B cell (primary cell): ENCODE results near the gene SKP1. TPM values are rescaled to one million over a fixed set of nuclear protein-coding genes. Genes with fewer than 3 reads are reported as not detected.
"Not testable (repeated sequence)": the region's sequence is repeated elsewhere in the genome, so short reads cannot be mapped to it uniquely, and the experiment has no call there.

Experiments used
- ATAC-seq: fragments of 200-7000 bp; cut with Tn5 transposase; one replicate; pipeline ENCODE4 v1.10.0; 2021; ENCODE audit warnings: low read depth, mild to moderate bottlenecking, moderate number of reproducible peaks, moderate library complexity
- CTCF ChIA-PET: fragments of 350-600 bp; sonication (Branson Sonifier 250); formaldehyde crosslinking; loops from one replicate; lab custom pipeline; 2021; ENCODE audit warnings: antibody characterized with exemption, inconsistent platforms; lab: Charles Lee
- POLR2A ChIA-PET: fragments of 350-600 bp; sonication (Branson Sonifier 250); formaldehyde crosslinking; loops from one replicate; lab custom pipeline; 2021; ENCODE audit warnings: antibody characterized with exemption; lab: Charles Lee
- DNase-seq: peaks from one replicate; pipeline ENCODE4 v3.0.0; 2013
- H2AFZ ChIP-seq: 2 replicates; pipeline ENCODE4 v1.6.1; 2012; ENCODE audit warnings: mild to moderate bottlenecking, low read depth, low read length; ENCODE audit not compliant: insufficient read depth, poor library complexity, severe bottlenecking
- H3K27ac ChIP-seq, 2 donors: 1 replicate in 1 of 2; 2 replicates in 1 of 2; pipeline ENCODE4 v1.5.1; 2012 to 2013; ENCODE audit warnings: low read length in 2 of 2, mild to moderate bottlenecking in 2 of 2, moderate library complexity in 1 of 2
- H3K27me3 ChIP-seq, 4 experiments: fragments of 200-600 bp in 1 of 4; sonication (generic) in 1 of 4; replicated peaks in 1 of 4; 1 replicate in 2 of 4; 2 replicates in 2 of 4; pipeline versions ENCODE4 v1.6.1 to v1.7.0; 2013 to 2016; ENCODE audit warnings: low read length in 3 of 4, mild to moderate bottlenecking in 2 of 4, mixed read lengths in 1 of 4, moderate library complexity in 1 of 4; ENCODE audit not compliant: insufficient read depth in 4 of 4, control insufficient read depth in 3 of 4; ENCODE audit errors: control extremely low read depth in 1 of 4
- H3K36me3 ChIP-seq, 2 experiments: replicated peaks in 1 of 2; 1 replicate in 1 of 2; 2 replicates in 1 of 2; pipeline versions ENCODE4 v1.6.1 to v1.7.1; 2013; ENCODE audit warnings: low read length in 1 of 2; ENCODE audit not compliant: insufficient read depth in 2 of 2, control insufficient read depth in 1 of 2; ENCODE audit errors: control extremely low read depth in 1 of 2, extremely low read depth in 1 of 2
- H3K4me1 ChIP-seq, 2 donors: fragments of 200-600 bp in 1 of 2; sonication (generic) in 1 of 2; 1 replicate in 1 of 2; 2 replicates in 1 of 2; pipeline versions ENCODE4 v1.5.1 to v1.6.1; 2013 to 2017; ENCODE audit warnings: low read length in 2 of 2; ENCODE audit not compliant: control insufficient read depth in 2 of 2, insufficient read depth in 2 of 2
- H3K4me2 ChIP-seq: replicated peaks from 2 replicates; pipeline ENCODE3; 2012; ENCODE audit warnings: mild to moderate bottlenecking, low read depth, low read length; ENCODE audit not compliant: poor library complexity, severe bottlenecking
- H3K4me3 ChIP-seq, 5 experiments: fragments of 200-600 bp in 1 of 5; sonication (generic) in 1 of 5; 1 replicate in 3 of 5; 2 replicates in 2 of 5; pipeline versions ENCODE4 v1.5.1 to v1.7.0; 2011 to 2016; ENCODE audit warnings: low read length in 4 of 5, mild to moderate bottlenecking in 4 of 5, low read depth in 2 of 5, control low read depth in 1 of 5, moderate library complexity in 1 of 5; ENCODE audit not compliant: insufficient read depth in 1 of 5; ENCODE audit errors: control extremely low read depth in 1 of 5, extremely low read depth in 1 of 5
- H3K79me2 ChIP-seq: fragments of 200-600 bp; sonication (generic); one replicate; pipeline ENCODE4 v1.6.0; 2016; ENCODE audit warnings: low read length; ENCODE audit not compliant: control insufficient read depth, insufficient read depth
- H3K9ac ChIP-seq: fragments of 200-600 bp; sonication (generic); 2 replicates; pipeline ENCODE4 v1.6.1; 2017; ENCODE audit warnings: mild to moderate bottlenecking, low read length, moderate library complexity
- H3K9me3 ChIP-seq, 3 donors: one replicate each; pipeline versions ENCODE4 v1.6.1 to v1.7.1; 2013; ENCODE audit warnings: low read length in 2 of 3; ENCODE audit not compliant: control insufficient read depth in 2 of 3, insufficient read depth in 1 of 3; ENCODE audit errors: control extremely low read depth in 1 of 3
- H4K20me1 ChIP-seq: 2 replicates; pipeline ENCODE4 v1.6.0; 2012; ENCODE audit warnings: mild to moderate bottlenecking, low read length; ENCODE audit not compliant: insufficient read depth, control insufficient read depth, poor library complexity, severe bottlenecking
- H3K27ac Mint-ChIP-seq: one replicate; pipeline ENCODE4 v1.8.0; 2021; ENCODE audit warnings: mixed read lengths
- H3K27me3 Mint-ChIP-seq: one replicate; pipeline ENCODE4 v1.8.0; 2021; ENCODE audit warnings: mixed read lengths
- H3K4me1 Mint-ChIP-seq: one replicate; pipeline ENCODE4 v1.8.0; 2021; ENCODE audit warnings: mixed read lengths
- H3K4me3 Mint-ChIP-seq: one replicate; pipeline ENCODE4 v1.8.0; 2021; ENCODE audit warnings: mixed read lengths
- H3K9me3 Mint-ChIP-seq: one replicate; pipeline ENCODE4 v1.8.0; 2022; ENCODE audit warnings: mixed read lengths; ENCODE audit not compliant: insufficient read depth
- EZH2 ChIP-seq: IDR thresholded peaks from 2 replicates; pipeline ENCODE4 v1.6.1; 2012; ENCODE audit warnings: borderline replicate concordance, low read depth, mild to moderate bottlenecking, moderate library complexity, low read length; ENCODE audit not compliant: insufficient read depth, poor library complexity, severe bottlenecking
- WGBS: methylation state at CpG from one replicate; pipeline ENCODE4 v1.1.5; 2013; ENCODE audit warnings: missing lambda C conversion rate; ENCODE audit not compliant: insufficient coverage; 5-methylcytosine and 5-hydroxymethylcytosine counted together
- intact Hi-C: fragments of 100-400 bp; cut with micrococcal nuclease; formaldehyde crosslinking; loops from one replicate; pipeline ENCODE4 v1.10.0; 2022
- polyA plus RNA-seq: library from polyadenylated mRNA; depleted of rRNA; stranded (reverse); fragments of >200 nt; gene quantifications from 2 replicates; pipeline ENCODE4 v1.2.3, GENCODE V29; 2012
- total RNA-seq, 2 donors: library from RNA; stranded (reverse); fragments of 120-200 nt in 1 of 2; gene quantifications; 1 replicate in 1 of 2; 2 replicates in 1 of 2; pipeline versions ENCODE4 v1.2.3 to v1.2.4, GENCODE V29; 2013 to 2022

The SKP1 gene
- total and polyA plus RNA-seq, 2 donors (not counting 1 experiment from before 2014, with no cell fraction given): 108 to 186 TPM

DNA sequence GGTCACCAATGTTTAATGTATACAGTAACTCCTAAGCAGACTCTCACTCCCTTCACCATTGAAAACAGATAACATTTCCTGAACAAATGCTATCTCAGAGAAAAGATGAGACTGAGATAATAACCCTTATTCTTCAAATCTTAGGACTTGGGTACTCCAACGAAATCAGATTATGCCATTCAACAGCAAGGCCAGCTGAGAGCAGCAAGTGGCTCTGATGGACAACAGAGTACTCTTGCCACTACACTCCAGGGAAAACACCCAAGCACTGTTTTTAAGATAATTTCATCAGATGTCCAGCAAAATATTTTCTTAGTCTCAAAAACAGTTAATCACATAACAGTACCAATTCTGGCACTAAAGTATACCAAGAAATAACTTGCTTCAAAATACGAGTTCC lies 39.0 kb upstream of the SKP1 start:
- H3K27ac Mint-ChIP-seq: no peak overlapping the region
- intact Hi-C loops: no loop called here
- peaks cover 32 to 36% of the 10 kb centered on the region in 2 donors for H3K4me1 ChIP-seq

DNA sequence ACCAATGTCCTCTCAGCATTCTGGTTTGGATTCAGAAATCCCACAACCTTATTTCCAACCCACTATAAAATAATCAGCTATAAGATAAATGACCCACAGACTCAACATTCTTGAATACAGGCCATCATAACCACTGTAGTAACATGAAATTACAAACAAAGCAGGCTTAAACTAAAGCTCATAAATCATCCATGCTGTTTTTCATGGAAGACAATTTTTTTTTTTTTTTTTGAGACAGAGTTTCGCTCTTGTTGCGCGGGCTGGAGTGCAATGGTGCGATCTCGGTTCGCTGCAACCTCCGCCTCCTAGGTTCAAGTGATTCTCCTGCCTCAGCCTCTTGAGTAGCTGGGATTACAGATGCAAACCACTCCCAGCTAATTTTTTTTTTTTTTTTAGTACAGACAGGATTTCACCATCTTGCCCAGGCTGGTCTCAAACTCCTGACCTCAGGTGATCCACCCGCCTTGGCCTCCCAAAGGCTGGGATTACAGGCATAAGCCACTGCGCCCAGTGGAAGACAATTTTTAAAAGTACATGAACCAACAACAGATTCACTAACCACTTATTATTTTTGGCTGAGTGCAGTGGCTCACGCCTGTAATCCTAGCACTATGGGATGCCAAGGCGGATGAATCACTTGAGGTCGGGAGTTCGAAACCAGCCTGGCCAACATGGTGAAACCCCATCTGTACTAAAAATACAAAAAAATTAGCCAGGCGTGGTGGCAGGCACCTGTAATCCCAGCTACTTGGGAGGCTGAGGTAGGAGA lies 34.7 kb upstream of the SKP1 start:
- H3K27me3 Mint-ChIP-seq, H3K4me3 ChIP-seq, H3K36me3 ChIP-seq, DNase-seq, H3K4me2 ChIP-seq, H3K4me3 Mint-ChIP-seq, H3K27me3 ChIP-seq, intact Hi-C loops, H3K9me3 ChIP-seq, H3K9me3 Mint-ChIP-seq, H3K9ac ChIP-seq, H3K27ac Mint-ChIP-seq, ATAC-seq, H3K27ac ChIP-seq, H2AFZ ChIP-seq: not testable (repeated sequence)
- H3K79me2 ChIP-seq: peaks cover 100% of the 10 kb centered on the region
- H4K20me1 ChIP-seq: peaks cover 99% of the 10 kb centered on the region
- peaks cover 19 to 24% of the 10 kb centered on the region in 2 donors for H3K4me1 ChIP-seq
- ChIA-PET CTCF (interaction anchor here (0.7 to 1.2 kb wide), 4 partner anchors 14 to 1615 kb away, joined by 3 to 6 read pairs (median 4); partner anchors contain the start of gene PPP2CA), POLR2A (interaction anchor here (0.6 to 0.7 kb wide), 2 partner anchors 76 to 86 kb away, joined by 3 to 5 read pairs; no protein-coding TSS in a partner anchor)
- 97% methylated on average over 11 of the region's 14 CpGs for WGBS
- peaks cover 65% of the 10 kb centered on the region for H3K4me1 Mint-ChIP-seq

More for the DNA sequence above, 39.0 kb upstream of the SKP1 start:
- ChIA-PET CTCF (no interaction called here), POLR2A (interaction anchor here (1.6 kb wide), 1 partner anchor 10 kb away, joined by 5 read pairs; the partner anchor contains the start of gene PPP2CA)
- Histone ChIP-seq H3K79me2 (peaks cover 100% of the 10 kb centered on the region), H3K4me3 (no peak overlapping the region), H3K4me2 (no peak overlapping the region), H3K9me3 (no peaks in the 10 kb centered on the region), H3K27ac (no peak overlapping the region), H4K20me1 (peaks cover 95% of the 10 kb centered on the region), H2AFZ (no peak overlapping the region), H3K9ac (no peak overlapping the region), H3K36me3 (peaks cover 1 to 7% of the 10 kb centered on the region in 2 experiments), H3K27me3 (no peaks in the 10 kb centered on the region)
- peaks cover 71% of the 10 kb centered on the region for H3K4me1 Mint-ChIP-seq
- ATAC-seq (no peak), DNase-seq (no peak)
- no peak for TF ChIP-seq EZH2
- H3K27me3 Mint-ChIP-seq: no peaks in the 10 kb centered on the region
- 86% methylated on average over 1 of the region's 2 CpGs for whole genome bisulfite sequencing
- H3K4me3 Mint-ChIP-seq: no peak overlapping the region
- no peaks in the 10 kb centered on the region for H3K9me3 Mint-ChIP-seq
